Natural killer cell (primary cell): ENCODE data around the gene WNK2. TPM values are rescaled to one million over a fixed set of nuclear protein-coding genes. Genes with fewer than 3 reads are reported as not detected.
"Not testable (repeated sequence)": the region's sequence is repeated elsewhere in the genome, so short reads cannot be mapped to it uniquely, and the experiment has no call there.

Experiments used
- ATAC-seq, 3 donors: fragments of 150-1000 bp in 2 of 3; fragments of 200-7000 bp in 1 of 3; cut with Tn5 transposase; 1 replicate in 1 of 3; 2 replicates in 2 of 3; pipeline ENCODE4 v1.10.0; 2021; ENCODE audit warnings: mild to moderate bottlenecking in 2 of 3, moderate library complexity in 2 of 3
- DNase-seq, 2 donors: peaks; one replicate each; pipeline versions ENCODE4 v3.0.0 to v3.0.0-alpha.2; 2013 to 2021; ENCODE audit warnings: mixed read lengths in 1 of 2
- H3K27ac ChIP-seq: one replicate; pipeline ENCODE4 v1.5.1; 2013; ENCODE audit warnings: mild to moderate bottlenecking, low read length
- H3K27me3 ChIP-seq: one replicate; pipeline ENCODE4 v1.6.1; 2013; ENCODE audit warnings: low read length; ENCODE audit not compliant: control insufficient read depth, insufficient read depth
- H3K36me3 ChIP-seq: one replicate; pipeline ENCODE4 v1.6.1; 2013; ENCODE audit warnings: low read length; ENCODE audit not compliant: control insufficient read depth, insufficient read depth
- H3K4me1 ChIP-seq: one replicate; pipeline ENCODE4 v1.6.1; 2013; ENCODE audit warnings: low read length; ENCODE audit not compliant: control insufficient read depth, insufficient read depth
- H3K4me3 ChIP-seq: one replicate; pipeline ENCODE4 v1.5.1; 2013; ENCODE audit warnings: low read length
- H3K9me3 ChIP-seq: one replicate; pipeline ENCODE4 v1.6.1; 2013; ENCODE audit warnings: low read length; ENCODE audit not compliant: control insufficient read depth, insufficient read depth
- H3K27ac Mint-ChIP-seq, 2 donors: one replicate each; pipeline ENCODE4 v1.8.0; 2022; ENCODE audit warnings: mild to moderate bottlenecking in 2 of 2, mixed read lengths in 2 of 2, moderate library complexity in 1 of 2
- H3K27me3 Mint-ChIP-seq, 2 donors: one replicate each; pipeline ENCODE4 v1.8.0; 2022; ENCODE audit warnings: low read depth in 2 of 2, mixed read lengths in 2 of 2
- H3K36me3 Mint-ChIP-seq: one replicate; pipeline ENCODE4 v1.8.0; 2022; ENCODE audit warnings: mixed read lengths
- H3K4me1 Mint-ChIP-seq, 2 donors: one replicate each; pipeline ENCODE4 v1.8.0; 2022; ENCODE audit warnings: mixed read lengths in 2 of 2
- H3K4me3 Mint-ChIP-seq: one replicate; pipeline ENCODE4 v1.8.0; 2022; ENCODE audit warnings: mild to moderate bottlenecking, moderate library complexity, mixed read lengths
- H3K9me3 Mint-ChIP-seq, 2 donors: one replicate each; pipeline ENCODE4 v1.8.0; 2022; ENCODE audit warnings: mixed read lengths in 2 of 2
- CTCF ChIP-seq: fragments of 200-600 bp; IDR thresholded peaks from one replicate; pipeline ENCODE4 v1.8.0; 2022; ENCODE audit warnings: antibody characterized with exemption
- WGBS: methylation state at CpG from one replicate; pipeline ENCODE4 v1.1.7; 2013; ENCODE audit warnings: missing lambda C conversion rate; ENCODE audit not compliant: insufficient coverage; 5-methylcytosine and 5-hydroxymethylcytosine counted together
- intact Hi-C: fragments of 100-400 bp; cut with micrococcal nuclease; formaldehyde crosslinking; loops from one replicate; pipeline ENCODE4 v1.14.2; 2022
- total RNA-seq, 4 donors: library from RNA; stranded (reverse); fragments of 120-200 nt in 1 of 4; gene quantifications; one replicate each; pipeline versions ENCODE4 v1.2.3 to v1.2.4, GENCODE V29; 2013 to 2022

Gene WNK2
- total RNA-seq, 3 donors from 2014 or later (not counting 1 experiment from before 2014, with no cell fraction given): 0.25 TPM; not detected in 2

- H3K4me3 ChIP-seq: no peak overlapping the region
- H3K9me3 Mint-ChIP-seq: no peaks in the 10 kb centered on the region
- peaks cover 23% of the 10 kb centered on the region for H3K4me1 ChIP-seq
- ATAC-seq (no peak), DNase-seq (no peak)
- 96% methylated on average over 10 of the region's 10 CpGs for WGBS
- H3K4me3 Mint-ChIP-seq: no peak overlapping the region
- no peak for TF ChIP-seq CTCF
- H3K27ac Mint-ChIP-seq: no peak overlapping the region
- no peak overlapping the region for H3K27ac ChIP-seq
- H3K36me3 Mint-ChIP-seq: no peaks in the 10 kb centered on the region
- peaks cover 43 to 55% of the 10 kb centered on the region in 2 donors for H3K27me3 Mint-ChIP-seq
- intact Hi-C loops: no loop called here
- peaks cover 8 to 10% of the 10 kb centered on the region in 2 donors for H3K4me1 Mint-ChIP-seq
- peaks cover 28% of the 10 kb centered on the region for H3K27me3 ChIP-seq
- H3K36me3 ChIP-seq: no peaks in the 10 kb centered on the region
- no peaks in the 10 kb centered on the region for H3K9me3 ChIP-seq
Measured at GRCh38 chr9:93321220-93321610, 137.3 kb downstream of the WNK2 start.

GRCh38 chr9:93323446-93323954 is 139.6 kb downstream of the WNK2 start:
- intact Hi-C loops, H3K27ac Mint-ChIP-seq, H3K4me3 Mint-ChIP-seq, H3K4me3 ChIP-seq, H3K4me1 Mint-ChIP-seq, DNase-seq, H3K27ac ChIP-seq, ATAC-seq, H3K9me3 ChIP-seq, H3K9me3 Mint-ChIP-seq, H3K36me3 ChIP-seq, H3K36me3 Mint-ChIP-seq, H3K4me1 ChIP-seq: not testable (repeated sequence)
- 85% methylated on average over 6 of the region's 6 CpGs for WGBS
- peaks cover 17% of the 10 kb centered on the region for H3K27me3 ChIP-seq
- peaks cover 42 to 56% of the 10 kb centered on the region in 2 donors for H3K27me3 Mint-ChIP-seq

GRCh38 chr9:93324191-93324834 is 140.4 kb downstream of the WNK2 start:
- peaks cover 12% of the 10 kb centered on the region for H3K27me3 ChIP-seq
- no peak overlapping the region for H3K4me3 Mint-ChIP-seq
- H3K27me3 Mint-ChIP-seq: peaks cover 42 to 51% of the 10 kb centered on the region in 2 donors
- TF ChIP-seq CTCF: no peak
- H3K9me3 Mint-ChIP-seq: no peaks in the 10 kb centered on the region
- no peak overlapping the region for H3K27ac ChIP-seq
- H3K4me3 ChIP-seq: no peak overlapping the region
- no peaks in the 10 kb centered on the region for H3K4me1 ChIP-seq
- no peak overlapping the region for H3K27ac Mint-ChIP-seq
- intact Hi-C loops: no loop called here
- DNase-seq (no peak), ATAC-seq (no peak)
- H3K9me3 ChIP-seq: no peaks in the 10 kb centered on the region
- 81% methylated on average over 18 of the region's 18 CpGs for WGBS
- H3K36me3 ChIP-seq: no peaks in the 10 kb centered on the region
- no peaks in the 10 kb centered on the region for H3K36me3 Mint-ChIP-seq
- no peaks in the 10 kb centered on the region for H3K4me1 Mint-ChIP-seq

- no peak for DNase-seq
- H3K4me1 ChIP-seq: no peaks in the 10 kb centered on the region
- ATAC-seq: no peak
- no peaks in the 10 kb centered on the region for H3K36me3 Mint-ChIP-seq
- WGBS: 83% methylated on average over 22 of the region's 22 CpGs
- H3K27me3 Mint-ChIP-seq: peaks cover 48 to 60% of the 10 kb centered on the region in 2 donors
- H3K9me3 Mint-ChIP-seq: no peaks in the 10 kb centered on the region
- no peaks in the 10 kb centered on the region for H3K36me3 ChIP-seq
- intact Hi-C loops: no loop called here
- H3K27ac Mint-ChIP-seq: no peak overlapping the region
- H3K27me3 ChIP-seq: peaks cover 9% of the 10 kb centered on the region
- no peaks in the 10 kb centered on the region for H3K9me3 ChIP-seq
- no peaks in the 10 kb centered on the region for H3K4me1 Mint-ChIP-seq
- no peak overlapping the region for H3K4me3 Mint-ChIP-seq
- no peak for TF ChIP-seq CTCF
- H3K4me3 ChIP-seq: no peak overlapping the region
- H3K27ac ChIP-seq: no peak overlapping the region
Measured at GRCh38 chr9:93325307-93326035, 141.5 kb downstream of the WNK2 start.
